Mammary epithelial cell (primary cell): Measurements from ENCODE around the gene TNFRSF14.

ENCODE experiments used
- CTCF ChIP-seq, 2 donors: IDR thresholded peaks in 1 of 2; conservative IDR thresholded peaks in 1 of 2; 2 replicates each; pipeline ENCODE4 v1.5.1; 2011 to 2012; ENCODE audit warnings: inconsistent platforms in 2 of 2, low read length in 2 of 2, mild to moderate bottlenecking in 2 of 2, control low read depth in 1 of 2, low read depth in 1 of 2; ENCODE audit not compliant: insufficient read depth in 1 of 2; ENCODE audit errors: extremely low read depth in 1 of 2
- EZH2 ChIP-seq: IDR thresholded peaks from 2 replicates; pipeline ENCODE4 v1.6.1; 2012; ENCODE audit warnings: low read length, inconsistent platforms, borderline replicate concordance

GRCh38 chr1:2566101-2567045 lies 10.2 kb downstream of the TNFRSF14 start:
- no peak for TF ChIP-seq CTCF (conservative IDR thresholded peaks at IDR 0.05 in 1 of 2, IDR thresholded peaks at IDR 0.05 in 1 of 2; ENCODE audit: extremely low read depth in 1 of 2, insufficient read depth in 1 of 2, low read depth in 1 of 2, low read length in 2 of 2)
- no peak for TF ChIP-seq EZH2
